Calu3 (cell line): ENCODE results near the gene GLIS1. TPM values are rescaled to one million over a fixed set of nuclear protein-coding genes. Genes with fewer than 3 reads are reported as not detected.

Experiments used
- BruUV-seq: library from RNA; stranded (reverse); fragments of 400-500 nt; replicated peaks from 2 replicates; lab custom pipeline; 2021; lab: Mats Ljungman, UMichigan
- CTCF ChIA-PET: fragments of 300-600 bp; sonication (Branson Sonifier 250); formaldehyde crosslinking; loops from one replicate; lab custom pipeline; 2022; ENCODE audit warnings: antibody characterized with exemption; lab: Charles Lee
- DNase-seq: peaks from one replicate; pipeline ENCODE4 v3.0.0; 2022
- H3K27ac Mint-ChIP-seq: one replicate; pipeline ENCODE4 v1.8.0; 2022; ENCODE audit warnings: mixed read lengths; ENCODE audit not compliant: unreplicated experiment
- H3K27me3 Mint-ChIP-seq: one replicate; pipeline ENCODE4 v1.8.0; 2022; ENCODE audit warnings: mixed read lengths; ENCODE audit not compliant: unreplicated experiment
- H3K36me3 Mint-ChIP-seq: one replicate; pipeline ENCODE4 v1.8.0; 2022; ENCODE audit warnings: mild to moderate bottlenecking, moderate library complexity, mixed read lengths; ENCODE audit not compliant: insufficient read depth, unreplicated experiment
- H3K4me1 Mint-ChIP-seq: one replicate; pipeline ENCODE4 v1.8.0; 2022; ENCODE audit warnings: mild to moderate bottlenecking, low read depth, mixed read lengths; ENCODE audit not compliant: unreplicated experiment
- H3K4me3 Mint-ChIP-seq: one replicate; pipeline ENCODE4 v1.8.0; 2022; ENCODE audit warnings: mild to moderate bottlenecking, low read depth, moderate library complexity, mixed read lengths; ENCODE audit not compliant: unreplicated experiment
- H3K9me3 Mint-ChIP-seq: one replicate; pipeline ENCODE4 v1.8.0; 2022; ENCODE audit warnings: low read depth, mixed read lengths; ENCODE audit not compliant: unreplicated experiment
- intact Hi-C: fragments of 100-400 bp; cut with micrococcal nuclease; formaldehyde crosslinking; loops from one replicate; pipeline ENCODE4 v1.10.0; 2022; ENCODE audit not compliant: unreplicated experiment
- total RNA-seq: library from RNA; stranded (reverse); gene quantifications from 2 replicates; pipeline ENCODE4 v1.2.3, GENCODE V29; 2022
- TF ChIP-seq, protein P1 (sequence below): fragments of 200-600 bp; IDR thresholded peaks from one replicate; pipeline ENCODE4 v1.8.0; 2022; ENCODE audit warnings: antibody characterized with exemption; ENCODE audit not compliant: unreplicated experiment

The GLIS1 gene
- total RNA-seq, 1 experiment from 2014 or later, result not detected

- Mint-ChIP-seq H3K4me1 (no peaks in the 10 kb centered on the region), H3K27ac (no peak overlapping the region), H3K9me3 (no peaks in the 10 kb centered on the region), H3K27me3 (peaks cover 88% of the 10 kb centered on the region), H3K4me3 (no peak overlapping the region), H3K36me3 (no peaks in the 10 kb centered on the region)
- DNase-seq, result no peak
- intact Hi-C loops, result no loop called here
- no TSS peak for BruUV-seq
- TF ChIP-seq, protein P1, sequence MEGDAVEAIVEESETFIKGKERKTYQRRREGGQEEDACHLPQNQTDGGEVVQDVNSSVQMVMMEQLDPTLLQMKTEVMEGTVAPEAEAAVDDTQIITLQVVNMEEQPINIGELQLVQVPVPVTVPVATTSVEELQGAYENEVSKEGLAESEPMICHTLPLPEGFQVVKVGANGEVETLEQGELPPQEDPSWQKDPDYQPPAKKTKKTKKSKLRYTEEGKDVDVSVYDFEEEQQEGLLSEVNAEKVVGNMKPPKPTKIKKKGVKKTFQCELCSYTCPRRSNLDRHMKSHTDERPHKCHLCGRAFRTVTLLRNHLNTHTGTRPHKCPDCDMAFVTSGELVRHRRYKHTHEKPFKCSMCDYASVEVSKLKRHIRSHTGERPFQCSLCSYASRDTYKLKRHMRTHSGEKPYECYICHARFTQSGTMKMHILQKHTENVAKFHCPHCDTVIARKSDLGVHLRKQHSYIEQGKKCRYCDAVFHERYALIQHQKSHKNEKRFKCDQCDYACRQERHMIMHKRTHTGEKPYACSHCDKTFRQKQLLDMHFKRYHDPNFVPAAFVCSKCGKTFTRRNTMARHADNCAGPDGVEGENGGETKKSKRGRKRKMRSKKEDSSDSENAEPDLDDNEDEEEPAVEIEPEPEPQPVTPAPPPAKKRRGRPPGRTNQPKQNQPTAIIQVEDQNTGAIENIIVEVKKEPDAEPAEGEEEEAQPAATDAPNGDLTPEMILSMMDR, result no peak
- CTCF ChIA-PET, result no interaction called here
Observed at GRCh38 chr1:53510215-53510614, 228.7 kb downstream of the GLIS1 start.

- no peak for DNase-seq
- TF ChIP-seq, protein P1, result no peak
- H3K27me3 Mint-ChIP-seq, result peaks cover 85% of the 10 kb centered on the region
- H3K9me3 Mint-ChIP-seq, result no peaks in the 10 kb centered on the region
- H3K4me1 Mint-ChIP-seq, result no peaks in the 10 kb centered on the region
- no peak overlapping the region for H3K4me3 Mint-ChIP-seq
- no peaks in the 10 kb centered on the region for H3K36me3 Mint-ChIP-seq
- no TSS peak for BruUV-seq
- intact Hi-C loops, result no loop called here
- CTCF ChIA-PET, result no interaction called here
- no peak overlapping the region for H3K27ac Mint-ChIP-seq
Observed at GRCh38 chr1:53509775-53510174, 229.2 kb downstream of the GLIS1 start.

- H3K36me3 Mint-ChIP-seq, result no peaks in the 10 kb centered on the region
- intact Hi-C loops, result no loop called here
- H3K4me3 Mint-ChIP-seq, result no peak overlapping the region
- no peak for DNase-seq
- no peaks in the 10 kb centered on the region for H3K4me1 Mint-ChIP-seq
- no peaks in the 10 kb centered on the region for H3K9me3 Mint-ChIP-seq
- no peak overlapping the region for H3K27ac Mint-ChIP-seq
- TF ChIP-seq, protein P1, result no peak
- BruUV-seq, result no TSS peak
- H3K27me3 Mint-ChIP-seq, result peaks cover 81% of the 10 kb centered on the region
- CTCF ChIA-PET, result no interaction called here
Observed at GRCh38 chr1:53508991-53509666, 229.8 kb downstream of the GLIS1 start.

DNA sequence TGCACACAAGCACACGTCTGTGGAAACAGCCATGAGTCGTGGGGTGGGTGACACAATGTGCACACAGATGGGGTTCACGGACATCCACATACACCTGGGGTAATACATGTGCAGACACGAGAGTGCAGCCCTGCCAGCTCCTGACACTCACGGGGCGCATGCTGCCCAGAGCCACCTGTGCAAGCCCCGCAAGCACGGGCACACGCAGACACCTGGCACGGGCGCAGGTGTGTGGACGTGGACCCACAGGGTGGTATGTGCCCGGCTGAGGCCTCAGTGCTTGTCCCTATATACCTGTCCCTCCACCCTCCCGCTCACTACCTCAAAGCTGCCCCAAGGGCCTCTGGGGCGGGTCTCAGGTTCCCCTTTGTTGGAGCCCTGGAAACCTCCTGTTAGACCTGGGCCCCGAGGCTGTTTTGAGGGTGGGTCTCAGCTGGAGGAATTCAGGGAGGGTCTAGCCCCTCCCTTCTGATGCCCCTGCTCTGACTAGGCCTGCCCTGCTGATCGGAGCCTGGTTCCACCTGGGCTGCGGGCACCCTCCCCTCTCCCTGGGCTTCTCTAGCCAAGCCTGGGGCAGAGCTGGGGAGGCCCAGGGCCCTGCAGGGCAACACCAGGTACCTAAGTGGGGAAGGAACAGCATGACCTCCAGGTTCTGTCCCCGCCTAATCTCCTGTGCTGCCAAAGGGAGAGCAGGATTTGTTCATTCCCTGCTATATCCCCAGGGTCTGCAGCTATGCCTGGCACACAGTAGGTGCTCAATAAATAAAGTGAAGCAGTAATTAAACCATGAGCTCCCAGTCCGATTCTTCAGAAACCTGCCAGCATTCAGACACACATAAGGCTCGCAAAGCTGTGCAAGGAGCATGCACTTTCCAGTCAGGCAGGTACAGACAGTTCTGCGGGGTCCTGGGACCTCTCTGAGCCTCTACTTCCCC lies 230.6 kb downstream of the GLIS1 start:
- intact Hi-C loops, result no loop called here
- Mint-ChIP-seq H3K27ac (no peak overlapping the region), H3K27me3 (peaks cover 81% of the 10 kb centered on the region), H3K36me3 (no peaks in the 10 kb centered on the region), H3K9me3 (no peaks in the 10 kb centered on the region), H3K4me3 (no peak overlapping the region), H3K4me1 (no peaks in the 10 kb centered on the region)
- no TSS peak for BruUV-seq
- CTCF ChIA-PET, result no interaction called here
- TF ChIP-seq, protein P1, result no peak
- no peak for DNase-seq
